Mucosa of rectum (tissue), 2 donors: ENCODE results near the gene DNASE2.
"Not testable (repeated sequence)": the region's sequence is repeated elsewhere in the genome, so short reads cannot be mapped to it uniquely, and the experiment has no call there.

Source experiments
- H3K27ac ChIP-seq, 2 donors: one replicate each; pipeline ENCODE4 v1.7.0; 2013; ENCODE audit warnings: inconsistent platforms in 2 of 2, low read depth in 2 of 2, low read length in 2 of 2
- H3K27me3 ChIP-seq, 2 donors: one replicate each; pipeline ENCODE4 v1.7.0; 2013; ENCODE audit warnings: low read length in 2 of 2; ENCODE audit not compliant: control insufficient read depth in 2 of 2, insufficient read depth in 2 of 2
- H3K36me3 ChIP-seq, 2 donors: one replicate each; pipeline ENCODE4 v1.7.0; 2013; ENCODE audit warnings: low read length in 2 of 2; ENCODE audit not compliant: control insufficient read depth in 2 of 2, insufficient read depth in 2 of 2
- H3K4me1 ChIP-seq, 2 donors: one replicate each; pipeline ENCODE4 v1.7.0; 2013; ENCODE audit warnings: low read length in 2 of 2, mild to moderate bottlenecking in 1 of 2; ENCODE audit not compliant: control insufficient read depth in 2 of 2, insufficient read depth in 2 of 2
- H3K4me3 ChIP-seq, 2 donors: one replicate each; pipeline ENCODE4 v1.7.0; 2013; ENCODE audit warnings: low read length in 2 of 2
- H3K9ac ChIP-seq, 2 donors: one replicate each; pipeline ENCODE4 v1.7.0; 2013; ENCODE audit warnings: low read length in 2 of 2, low read depth in 1 of 2, mild to moderate bottlenecking in 1 of 2
- H3K9me3 ChIP-seq, 2 donors: one replicate each; pipeline ENCODE4 v1.7.0; 2013; ENCODE audit warnings: low read length in 2 of 2; ENCODE audit not compliant: control insufficient read depth in 2 of 2
- donor health status: healthy.
- donor health status: Normal muscosa, but diverticular disease.

DNASE2 gene, protein sequence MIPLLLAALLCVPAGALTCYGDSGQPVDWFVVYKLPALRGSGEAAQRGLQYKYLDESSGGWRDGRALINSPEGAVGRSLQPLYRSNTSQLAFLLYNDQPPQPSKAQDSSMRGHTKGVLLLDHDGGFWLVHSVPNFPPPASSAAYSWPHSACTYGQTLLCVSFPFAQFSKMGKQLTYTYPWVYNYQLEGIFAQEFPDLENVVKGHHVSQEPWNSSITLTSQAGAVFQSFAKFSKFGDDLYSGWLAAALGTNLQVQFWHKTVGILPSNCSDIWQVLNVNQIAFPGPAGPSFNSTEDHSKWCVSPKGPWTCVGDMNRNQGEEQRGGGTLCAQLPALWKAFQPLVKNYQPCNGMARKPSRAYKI

DNA sequence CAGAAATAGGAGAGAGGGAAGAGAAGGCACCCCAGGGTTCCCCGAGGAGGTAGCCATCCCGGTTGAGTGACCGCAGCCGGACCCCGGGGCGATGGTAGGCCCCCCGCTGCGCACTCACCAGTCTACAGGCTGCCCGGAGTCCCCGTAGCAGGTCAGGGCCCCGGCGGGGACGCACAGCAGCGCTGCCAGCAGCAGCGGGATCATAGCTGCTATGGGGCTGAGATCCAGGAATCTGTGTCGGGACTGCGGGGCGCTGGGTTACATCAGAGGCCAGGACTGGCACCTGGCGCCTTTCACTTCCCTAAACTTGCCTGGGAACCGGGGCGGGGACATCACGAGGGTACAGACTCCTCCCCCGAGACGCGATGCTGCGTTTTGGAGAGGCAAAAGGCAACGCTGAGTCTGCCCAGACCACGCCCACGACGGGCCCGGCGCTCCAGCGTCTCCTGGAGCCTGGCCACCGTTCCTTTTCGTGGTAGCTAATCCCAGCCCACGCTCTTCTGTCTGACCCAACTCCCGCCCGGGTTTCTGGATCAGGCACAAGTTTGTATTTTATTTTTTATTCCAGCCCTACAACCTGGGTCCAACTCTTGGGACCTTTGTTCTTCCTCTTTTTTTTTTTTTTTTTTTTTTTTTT lies at the start of gene DNASE2:
TSS of gene DNASE2 (minus strand) at position 278 of the 637 bp plus-strand sequence. CDS start at position 204, 74 bp downstream.
- Histone ChIP-seq H3K27me3 (no peaks in the 10 kb centered on the region), H3K9me3 (peaks cover 0 to 5% of the 10 kb centered on the region in 2 donors), H3K36me3 (peaks cover 6 to 8% of the 10 kb centered on the region in 2 donors), H3K4me3 (peak within 1 kb of the TSS; percentile 83 to 89), H3K27ac (peak within 1 kb of the TSS; percentile 80 to 84), H3K4me1 (peaks cover 13 to 16% of the 10 kb centered on the region in 2 donors), H3K9ac (peak within 1 kb of the TSS; percentile 87 to 88)

DNA sequence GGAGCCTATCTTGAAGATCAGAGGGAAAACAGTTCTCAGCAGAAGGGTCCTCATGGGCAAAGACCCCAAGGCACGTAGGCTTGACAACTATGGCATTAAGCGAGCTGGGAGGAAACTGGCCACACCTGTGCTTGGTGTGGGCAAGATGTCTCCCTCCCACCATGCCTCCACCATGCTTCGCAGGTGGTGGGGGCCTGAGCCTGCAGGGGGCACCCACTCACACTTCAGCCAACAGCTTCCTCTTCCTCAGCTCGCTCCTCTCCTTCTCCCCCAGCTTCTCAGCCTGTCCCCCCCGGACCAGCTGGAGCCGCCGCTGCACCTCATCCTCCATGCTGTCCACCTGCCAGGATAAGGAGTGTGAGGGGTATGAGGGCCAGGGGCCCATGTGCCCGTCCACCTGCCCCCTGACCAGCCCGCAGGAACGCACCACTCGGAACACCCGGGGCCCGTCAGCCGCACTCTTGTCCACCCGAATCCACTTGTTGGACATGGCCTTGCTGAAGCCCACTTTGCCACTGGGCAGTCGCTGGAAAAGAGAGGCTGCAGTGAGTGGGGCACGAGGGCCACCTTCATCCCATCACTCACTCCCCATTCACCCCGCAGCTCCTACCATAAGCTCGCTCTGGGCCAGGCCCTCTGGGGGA lies 48.9 kb upstream of the DNASE2 start:
- Histone ChIP-seq H3K27ac (no peak overlapping the region), H3K9ac (no peak overlapping the region), H3K36me3 (peaks cover 20 to 32% of the 10 kb centered on the region in 2 donors), H3K4me3 (no peak overlapping the region), H3K27me3 (no peaks in the 10 kb centered on the region), H3K4me1 (peaks cover 9 to 10% of the 10 kb centered on the region in 2 donors), H3K9me3 (no peaks in the 10 kb centered on the region)

DNA sequence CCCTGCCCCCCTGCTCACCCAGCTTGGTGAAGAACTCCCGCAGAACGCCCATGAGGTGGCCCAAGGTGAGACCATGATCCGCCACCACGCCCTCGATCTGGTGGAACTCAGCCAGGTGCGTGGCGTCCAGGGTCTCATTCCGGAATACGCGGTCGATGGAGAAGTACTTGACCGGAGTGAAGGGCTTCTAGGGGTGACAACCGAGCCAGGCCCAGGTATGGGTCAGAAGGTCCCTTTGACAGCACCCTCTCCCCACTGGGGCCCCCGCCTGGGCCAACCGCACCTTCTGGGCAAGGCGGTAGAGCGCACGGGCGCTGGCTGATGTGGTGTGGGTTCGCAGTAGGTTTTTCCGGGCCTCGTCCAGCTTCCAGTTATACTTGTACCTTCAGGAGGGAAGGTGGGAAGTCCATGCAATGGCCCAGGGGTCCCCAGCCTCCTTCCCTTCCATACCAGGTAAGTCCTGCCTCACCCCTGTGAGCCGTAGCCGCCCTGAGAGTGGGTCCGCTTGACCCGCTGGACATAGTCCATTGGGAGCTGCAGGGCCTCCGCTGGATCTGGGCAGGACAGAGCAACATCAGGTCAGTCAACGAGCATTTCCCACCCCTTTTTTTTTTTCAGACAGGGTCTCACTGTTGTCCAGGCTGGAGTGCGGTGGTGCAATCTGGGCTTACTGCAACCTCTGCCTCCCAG lies 43.5 kb upstream of the DNASE2 start:
- Histone ChIP-seq H3K9me3 (no peaks in the 10 kb centered on the region), H3K4me3 (no peak overlapping the region), H3K4me1 (no peaks in the 10 kb centered on the region), H3K36me3 (peaks cover 40 to 56% of the 10 kb centered on the region in 2 donors), H3K27ac (no peak overlapping the region), H3K27me3 (no peaks in the 10 kb centered on the region), H3K9ac (no peak overlapping the region)

DNA sequence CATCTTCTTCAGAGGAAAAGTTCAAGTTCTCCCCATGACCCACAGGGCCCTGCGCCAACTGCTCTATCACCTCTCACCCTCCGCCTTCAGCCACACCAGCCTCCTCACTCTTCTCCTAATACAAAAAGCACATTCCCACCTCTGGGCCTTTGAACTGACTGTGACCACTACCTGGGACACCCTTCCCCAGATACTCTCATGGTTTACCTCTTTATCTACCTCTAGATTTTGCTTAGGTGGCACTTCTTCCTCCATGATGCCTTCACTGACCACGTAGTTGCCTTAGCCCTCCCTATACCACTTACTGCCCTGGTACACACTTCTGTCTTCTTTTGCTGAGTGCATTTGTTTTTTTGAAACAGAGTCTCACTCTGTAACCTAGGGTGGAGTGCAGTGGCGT lies 41.7 kb upstream of the DNASE2 start:
- Histone ChIP-seq H3K4me3 (no peak overlapping the region), H3K9me3 (no peaks in the 10 kb centered on the region), H3K4me1 (peaks cover 3 to 6% of the 10 kb centered on the region in 2 donors), H3K9ac (no peak overlapping the region), H3K27me3 (no peaks in the 10 kb centered on the region), H3K36me3 (peaks cover 33 to 42% of the 10 kb centered on the region in 2 donors), H3K27ac (no peak overlapping the region)

DNA sequence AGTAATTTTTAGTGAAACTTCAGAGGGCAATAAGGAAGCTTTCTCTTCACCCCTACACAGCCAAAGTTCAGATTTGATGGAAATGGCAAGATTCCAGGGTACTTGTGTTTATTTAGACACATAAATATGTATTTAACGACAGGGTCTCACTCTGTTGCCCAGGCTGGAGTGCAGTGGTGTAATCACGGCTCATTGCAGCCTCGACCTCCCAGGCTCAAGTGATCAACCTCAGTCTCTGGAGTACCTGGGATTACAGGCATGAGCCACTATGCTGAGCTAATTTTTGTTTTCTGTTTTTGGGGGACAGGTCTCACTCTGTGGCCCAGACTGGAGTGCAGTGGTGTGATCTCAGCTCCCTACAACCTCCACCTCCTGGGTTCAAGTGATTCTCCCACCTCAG lies 39.8 kb upstream of the DNASE2 start:
- H3K36me3 ChIP-seq: peaks cover 24 to 32% of the 10 kb centered on the region in 2 donors
- no peaks in the 10 kb centered on the region for H3K9me3 ChIP-seq
- H3K27me3 ChIP-seq: no peaks in the 10 kb centered on the region
- no peak overlapping the region for H3K27ac ChIP-seq
- H3K9ac ChIP-seq: no peak overlapping the region
- H3K4me1 ChIP-seq: peaks cover 3 to 6% of the 10 kb centered on the region in 2 donors
- H3K4me3 ChIP-seq: no peak overlapping the region

DNA sequence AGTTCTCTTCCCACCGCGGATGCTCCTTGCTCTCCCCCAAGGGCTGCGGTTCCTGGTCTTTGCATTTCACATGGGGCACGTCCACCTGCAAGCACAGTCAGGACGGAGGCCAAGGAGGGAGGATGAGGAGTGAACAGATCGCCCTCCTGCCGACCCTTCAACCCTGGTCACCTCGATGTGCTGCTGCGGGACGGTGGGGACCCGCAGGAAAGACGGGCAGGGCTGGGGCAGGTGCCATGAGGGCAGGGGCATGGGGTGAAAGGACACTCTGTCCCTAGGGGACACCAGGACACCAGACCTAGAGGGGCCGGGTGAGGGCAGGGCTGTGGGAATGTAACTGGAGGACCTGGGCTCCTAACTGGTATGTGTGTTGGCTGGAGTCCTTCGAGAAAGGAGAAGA lies 37.0 kb upstream of the DNASE2 start:
- Histone ChIP-seq H3K27me3 (no peaks in the 10 kb centered on the region), H3K4me1 (peaks cover 4 to 6% of the 10 kb centered on the region in 2 donors), H3K36me3 (peaks cover 11% of the 10 kb centered on the region in 2 donors), H3K9me3 (no peaks in the 10 kb centered on the region), H3K27ac (no peak overlapping the region), H3K4me3 (no peak overlapping the region), H3K9ac (no peak overlapping the region)

DNA sequence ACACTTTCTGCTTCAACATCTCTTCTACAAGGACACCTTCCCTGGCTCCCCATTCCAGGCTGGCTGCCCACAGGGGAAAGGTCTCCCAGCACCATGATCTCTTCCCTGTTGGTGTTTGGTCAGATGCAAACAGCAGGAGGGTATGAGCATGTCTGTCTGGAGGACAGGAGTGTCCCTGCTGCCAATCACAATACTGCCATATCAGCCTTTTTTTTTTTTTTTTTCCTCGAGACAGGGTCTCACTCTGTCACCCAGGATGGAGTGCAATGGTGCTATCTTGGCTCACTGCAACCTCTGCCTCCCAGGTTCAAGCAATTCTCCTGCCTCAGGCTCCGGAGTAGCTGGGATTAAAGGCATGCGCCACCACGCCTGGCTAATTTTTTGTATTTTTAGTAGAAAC lies 34.6 kb upstream of the DNASE2 start:
- H3K9ac ChIP-seq, H3K4me3 ChIP-seq, H3K27ac ChIP-seq, H3K36me3 ChIP-seq, H3K9me3 ChIP-seq, H3K27me3 ChIP-seq: not testable (repeated sequence)
- peaks cover 8 to 14% of the 10 kb centered on the region in 2 donors for H3K4me1 ChIP-seq

DNA sequence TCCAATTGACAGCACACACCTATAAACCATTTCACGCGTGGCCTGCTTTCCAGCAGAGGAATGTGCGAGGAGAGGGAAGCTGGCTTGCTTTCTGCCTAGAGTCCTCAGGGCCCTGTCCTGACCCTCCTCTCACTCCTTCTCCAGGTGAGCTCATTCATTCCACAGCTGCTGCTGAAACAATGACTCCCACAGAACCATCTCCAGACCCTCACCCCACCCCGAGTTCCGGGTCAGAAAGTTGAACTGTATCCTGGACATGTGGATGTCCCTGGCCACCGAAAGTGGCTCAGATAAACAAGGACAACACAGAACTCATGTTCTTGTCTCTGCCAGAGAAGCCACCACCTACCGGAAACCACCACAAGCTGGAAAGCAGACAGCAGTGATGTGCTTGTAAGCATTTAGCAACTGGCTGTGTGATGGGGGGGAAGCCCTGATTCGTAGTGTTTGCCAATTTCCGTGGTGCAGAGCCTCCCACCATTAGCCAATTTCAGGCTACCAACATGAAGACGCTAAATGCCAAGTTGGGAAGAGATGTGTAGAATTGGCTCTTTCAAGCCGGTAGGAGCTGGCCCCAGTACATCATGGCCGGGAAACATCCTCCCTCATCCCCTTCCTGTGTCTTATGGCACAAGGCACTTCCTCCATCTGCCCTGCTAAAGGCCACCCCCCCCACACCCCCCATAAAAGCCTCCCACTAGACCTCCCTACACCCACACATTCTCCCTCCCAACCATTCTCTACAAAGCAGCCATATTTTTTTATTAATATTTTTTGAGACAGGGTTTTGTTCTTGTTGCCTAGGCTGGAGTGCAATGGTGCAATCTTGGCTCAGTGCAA lies 32.8 kb upstream of the DNASE2 start:
- peaks cover 8 to 11% of the 10 kb centered on the region in 2 donors for H3K4me1 ChIP-seq
- no peak overlapping the region for H3K9ac ChIP-seq
- no peaks in the 10 kb centered on the region for H3K27me3 ChIP-seq
- H3K27ac ChIP-seq: peak overlapping the region; percentile 64 to 66
- H3K9me3 ChIP-seq: no peaks in the 10 kb centered on the region
- no peaks in the 10 kb centered on the region for H3K36me3 ChIP-seq
- peak overlapping the region in 1 of 2 donors; percentile 28 for H3K4me3 ChIP-seq

DNA sequence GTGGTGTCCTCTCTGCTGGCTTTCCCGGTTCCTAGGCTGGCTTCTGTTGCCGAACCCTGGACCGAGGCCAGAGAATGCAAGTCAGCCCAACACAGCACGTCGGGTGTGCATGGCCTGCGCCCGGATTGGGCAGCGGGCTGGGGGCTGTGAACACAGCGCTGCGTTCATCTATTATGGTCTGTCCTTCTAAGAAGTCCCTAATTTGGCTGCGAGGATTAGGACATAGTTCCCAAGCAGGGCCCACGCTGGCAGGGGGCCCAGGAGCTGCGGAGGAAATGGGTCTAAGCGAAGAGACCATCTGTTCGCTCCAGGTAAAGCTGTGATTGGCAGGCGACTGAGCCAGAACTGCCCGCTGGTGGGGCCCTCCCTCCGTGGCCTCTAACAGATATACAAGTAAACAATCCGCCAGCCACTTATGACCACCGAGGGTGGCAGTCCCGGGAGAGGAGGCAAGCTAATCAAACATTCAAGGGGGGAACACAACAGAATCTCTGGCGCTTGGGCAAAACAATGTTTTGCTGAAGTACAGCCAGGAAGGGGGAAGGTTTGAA lies 31.8 kb upstream of the DNASE2 start:
- H3K36me3 ChIP-seq: no peaks in the 10 kb centered on the region
- H3K4me3 ChIP-seq: peak overlapping the region in 1 of 2 donors; percentile 2
- H3K4me1 ChIP-seq: peaks cover 5 to 8% of the 10 kb centered on the region in 2 donors
- no peaks in the 10 kb centered on the region for H3K27me3 ChIP-seq
- H3K9me3 ChIP-seq: no peaks in the 10 kb centered on the region
- H3K27ac ChIP-seq: peak overlapping the region; percentile 35 to 64
- H3K9ac ChIP-seq: peak overlapping the region; percentile 10
